Measurements from ENCODE around the gene CLCNKB. TPM values are rescaled to one million over a fixed set of nuclear protein-coding genes. Genes with fewer than 3 reads are reported as not detected.
A peak's percentile ranks its signal among the peaks of the same experiment; 100 is the strongest.

CLCNKB gene
- total RNA-seq, 1 donor from 2014 or later = 1.6 TPM

DNA sequence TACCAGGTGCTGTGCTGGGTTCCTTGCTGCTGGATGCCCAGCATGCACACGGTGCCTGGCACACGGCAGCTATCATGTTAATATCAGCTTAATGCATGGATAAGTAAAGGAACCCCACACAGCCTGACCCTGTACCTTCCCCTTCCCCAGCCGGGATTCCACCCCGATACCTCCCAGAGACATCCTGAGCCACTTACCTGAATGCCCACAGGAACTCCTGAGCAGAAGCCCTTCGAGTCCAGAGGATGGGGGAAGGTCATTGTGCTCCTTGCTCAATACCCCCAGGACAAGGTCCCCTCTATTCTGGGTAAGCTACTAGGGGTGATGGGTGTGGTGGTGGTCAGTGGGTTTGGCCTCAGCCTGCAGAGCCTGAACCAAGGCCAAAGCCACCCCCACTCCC, 28.5 kb downstream of the CLCNKB start:
- peaks cover 13% of the 10 kb centered on the region for H3K27me3 Mint-ChIP-seq
- peak overlapping the region; percentile 58 for H3K4me3 Mint-ChIP-seq

DNA sequence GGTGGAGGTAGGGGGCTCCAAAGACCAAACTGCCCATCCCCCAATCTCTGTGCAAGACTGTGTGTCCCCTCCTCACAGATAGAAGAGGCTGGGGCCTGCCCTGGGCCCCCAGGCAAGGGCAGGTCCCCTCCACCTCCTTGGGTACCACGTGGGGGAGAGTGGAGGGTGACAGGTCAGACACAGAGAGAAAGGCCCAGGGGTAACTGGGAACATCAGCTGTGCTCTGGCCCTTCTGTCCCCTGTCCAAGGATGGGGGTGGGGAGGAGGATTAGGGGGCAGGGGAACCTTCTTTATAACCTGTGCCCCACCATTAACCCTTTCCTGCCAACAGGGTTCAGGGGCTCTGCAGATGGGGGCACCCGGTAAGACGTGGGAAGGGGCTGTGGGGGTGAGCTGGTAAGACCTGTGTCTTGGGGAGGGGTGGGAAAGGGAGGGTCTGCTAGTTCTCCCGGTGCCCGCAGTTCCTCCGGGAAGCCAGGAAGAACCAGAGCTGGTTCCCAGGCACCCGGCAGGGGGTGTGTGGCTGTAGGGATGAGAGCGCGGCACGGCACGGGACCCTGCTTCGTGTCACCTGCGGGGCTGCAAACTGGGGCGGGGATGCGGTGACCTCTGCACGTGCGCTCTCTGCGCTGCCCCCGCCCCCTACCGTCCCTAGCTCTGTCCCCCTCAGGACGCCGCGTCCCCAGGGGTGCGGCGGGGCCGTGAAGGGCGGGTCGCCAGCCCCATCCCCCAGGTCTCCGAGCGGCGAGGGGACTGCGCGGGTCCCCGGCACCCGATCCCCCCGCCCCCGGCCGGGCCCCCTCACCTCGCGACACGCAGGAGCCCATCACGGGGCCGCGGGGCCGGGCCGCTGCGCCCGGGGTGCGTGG, 29.3 kb downstream of the CLCNKB start:
- H3K9me3 Mint-ChIP-seq = no peaks in the 10 kb centered on the region
- no peak overlapping the region for H3K27ac Mint-ChIP-seq
- TF ChIP-seq, protein P1, sequence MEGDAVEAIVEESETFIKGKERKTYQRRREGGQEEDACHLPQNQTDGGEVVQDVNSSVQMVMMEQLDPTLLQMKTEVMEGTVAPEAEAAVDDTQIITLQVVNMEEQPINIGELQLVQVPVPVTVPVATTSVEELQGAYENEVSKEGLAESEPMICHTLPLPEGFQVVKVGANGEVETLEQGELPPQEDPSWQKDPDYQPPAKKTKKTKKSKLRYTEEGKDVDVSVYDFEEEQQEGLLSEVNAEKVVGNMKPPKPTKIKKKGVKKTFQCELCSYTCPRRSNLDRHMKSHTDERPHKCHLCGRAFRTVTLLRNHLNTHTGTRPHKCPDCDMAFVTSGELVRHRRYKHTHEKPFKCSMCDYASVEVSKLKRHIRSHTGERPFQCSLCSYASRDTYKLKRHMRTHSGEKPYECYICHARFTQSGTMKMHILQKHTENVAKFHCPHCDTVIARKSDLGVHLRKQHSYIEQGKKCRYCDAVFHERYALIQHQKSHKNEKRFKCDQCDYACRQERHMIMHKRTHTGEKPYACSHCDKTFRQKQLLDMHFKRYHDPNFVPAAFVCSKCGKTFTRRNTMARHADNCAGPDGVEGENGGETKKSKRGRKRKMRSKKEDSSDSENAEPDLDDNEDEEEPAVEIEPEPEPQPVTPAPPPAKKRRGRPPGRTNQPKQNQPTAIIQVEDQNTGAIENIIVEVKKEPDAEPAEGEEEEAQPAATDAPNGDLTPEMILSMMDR (conservative IDR thresholded peaks at IDR 0.05) = no peak
- H3K36me3 Mint-ChIP-seq = no peaks in the 10 kb centered on the region
- peaks cover 13% of the 10 kb centered on the region for H3K27me3 Mint-ChIP-seq
- peaks cover 20% of the 10 kb centered on the region for H3K4me1 Mint-ChIP-seq (ENCODE audit: unreplicated experiment)
- no peak for DNase-seq (ENCODE audit: extremely low spot score, unreplicated experiment)
- H3K4me3 Mint-ChIP-seq = peak overlapping the region; percentile 55

More for the DNA sequence above, 28.5 kb downstream of the CLCNKB start:
- TF ChIP-seq, protein P1 (conservative IDR thresholded peaks at IDR 0.05) = no peak
- H3K27ac Mint-ChIP-seq = no peak overlapping the region
- H3K9me3 Mint-ChIP-seq = no peaks in the 10 kb centered on the region
- H3K36me3 Mint-ChIP-seq = no peaks in the 10 kb centered on the region
- no peak for DNase-seq (ENCODE audit: extremely low spot score, unreplicated experiment)
- peaks cover 18% of the 10 kb centered on the region for H3K4me1 Mint-ChIP-seq (ENCODE audit: unreplicated experiment)

DNA sequence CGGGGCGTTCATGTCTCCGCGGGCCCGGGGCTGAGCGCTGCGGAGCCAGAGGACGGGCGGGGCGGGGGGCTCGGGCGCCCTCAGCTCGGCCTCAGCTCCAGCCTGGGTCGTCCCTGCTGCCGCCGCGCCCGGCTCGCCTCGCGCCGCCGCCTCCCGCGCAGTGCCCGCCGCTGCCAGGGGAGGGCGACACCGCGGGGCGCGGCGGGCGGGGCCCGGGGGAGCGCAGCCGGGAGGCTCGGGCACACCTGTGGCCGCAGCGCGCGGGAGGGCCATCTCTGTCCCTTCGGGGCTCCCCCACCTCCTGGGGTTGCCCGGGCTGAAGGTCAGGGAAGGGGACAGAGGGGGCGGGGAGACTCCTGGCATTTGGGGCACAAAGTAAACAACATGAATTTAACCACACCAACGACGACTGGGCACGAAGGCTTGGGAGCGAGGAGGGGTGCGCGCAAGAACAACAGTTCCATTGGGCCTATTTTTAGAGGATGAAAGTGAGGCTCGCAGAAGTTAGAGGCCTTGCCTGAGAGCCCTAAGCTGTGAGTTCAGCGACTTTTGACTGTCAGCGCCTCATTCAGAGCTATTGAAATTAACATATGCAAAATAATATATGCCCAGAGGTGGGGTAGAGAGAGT, 30.0 kb downstream of the CLCNKB start, which contains the start of gene FAM131C:
TSS of gene FAM131C (minus strand) at position 162 of the 630 bp plus-strand sequence. CDS start 209 bp downstream, outside the sequence.
- TF ChIP-seq, protein P1 (conservative IDR thresholded peaks at IDR 0.05) = peak; percentile 63
- no peaks in the 10 kb centered on the region for H3K9me3 Mint-ChIP-seq
- peaks cover 13% of the 10 kb centered on the region for H3K27me3 Mint-ChIP-seq
- peak within 1 kb of the TSS; percentile 87 for H3K4me3 Mint-ChIP-seq
- no peaks in the 10 kb centered on the region for H3K36me3 Mint-ChIP-seq
- DNase-seq (ENCODE audit: extremely low spot score, unreplicated experiment) = no peak
- peak within 1 kb of the TSS; percentile 33 for H3K27ac Mint-ChIP-seq
- H3K4me1 Mint-ChIP-seq (ENCODE audit: unreplicated experiment) = peaks cover 20% of the 10 kb centered on the region

DNA sequence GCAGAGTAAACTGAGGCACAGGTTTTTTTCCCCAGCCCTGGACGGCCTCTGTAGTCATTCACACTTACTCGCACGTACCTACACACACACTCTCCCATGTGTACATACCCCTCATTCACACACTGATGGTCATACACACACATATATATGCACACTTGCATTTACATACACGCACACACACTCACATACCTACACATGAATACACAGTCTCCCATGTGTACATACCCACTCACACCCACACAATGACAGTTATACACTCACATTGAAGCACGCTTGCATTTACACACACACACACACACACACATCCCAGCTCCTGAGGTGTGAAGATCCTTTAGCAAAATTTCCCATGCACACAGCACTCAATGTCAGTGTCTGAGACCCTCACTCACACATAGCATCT, 30.6 kb downstream of the CLCNKB start:
- Mint-ChIP-seq H3K4me1 (ENCODE audit: unreplicated experiment) (peaks cover 25% of the 10 kb centered on the region), H3K27me3 (peaks cover 13% of the 10 kb centered on the region), H3K36me3 (no peaks in the 10 kb centered on the region), H3K9me3 (no peaks in the 10 kb centered on the region), H3K27ac (peak overlapping the region; percentile 33), H3K4me3 (peak overlapping the region; percentile 87)
- DNase-seq (ENCODE audit: extremely low spot score, unreplicated experiment) = no peak
- TF ChIP-seq, protein P1 (conservative IDR thresholded peaks at IDR 0.05) = no peak

DNA sequence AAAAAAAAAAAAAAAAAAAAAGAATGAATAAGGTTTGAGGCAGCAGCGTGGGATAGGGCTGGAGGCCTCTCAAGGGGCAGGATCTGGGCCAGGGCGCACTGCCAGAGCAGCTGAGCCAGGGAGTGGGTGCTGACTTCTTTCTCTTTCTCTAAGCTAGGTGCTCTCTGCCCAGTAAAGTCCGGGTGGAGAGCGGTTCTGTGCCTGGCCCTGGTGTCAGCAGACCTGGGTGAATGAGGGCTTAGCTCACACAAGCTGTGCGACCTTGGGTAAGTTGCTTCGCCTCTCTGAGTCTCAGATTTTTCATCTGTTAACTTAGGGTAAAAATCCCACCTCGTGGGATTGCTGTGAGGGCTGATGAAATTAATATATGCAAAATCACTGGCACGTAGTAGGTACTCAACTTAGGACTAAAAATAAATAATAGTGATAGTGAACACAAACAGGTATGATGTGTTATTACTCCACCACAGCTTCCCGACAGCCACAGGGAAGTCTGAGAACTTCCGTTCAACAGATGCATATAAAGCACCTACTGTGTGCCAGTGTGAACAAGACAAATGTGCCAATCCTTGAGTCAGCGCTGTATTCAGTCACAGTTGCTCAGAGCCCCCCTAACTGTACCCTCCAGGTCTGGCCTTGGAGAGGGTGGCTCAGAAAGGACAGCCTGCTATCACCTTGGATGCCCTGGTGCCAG, 31.9 kb downstream of the CLCNKB start:
- Mint-ChIP-seq H3K4me3 (no peak overlapping the region), H3K4me1 (ENCODE audit: unreplicated experiment) (peaks cover 26% of the 10 kb centered on the region), H3K9me3 (no peaks in the 10 kb centered on the region), H3K36me3 (no peaks in the 10 kb centered on the region), H3K27ac (no peak overlapping the region), H3K27me3 (peaks cover 13% of the 10 kb centered on the region)
- no peak for DNase-seq (ENCODE audit: extremely low spot score, unreplicated experiment)
- TF ChIP-seq, protein P1 (conservative IDR thresholded peaks at IDR 0.05) = no peak
